Stimulated activated CD8-positive, alpha-beta memory T cell treated with anti-CD3 and anti-CD28 coated beads, Interleukin-7, amount 100 ng/mL, for 48 hours (primary cell): ENCODE data around the gene TUBGCP6.

Experiments
- DNase-seq, 2 donors: peaks; one replicate each; pipeline ENCODE4 v3.0.0-alpha.2; 2020; ENCODE audit warnings: low read depth in 1 of 2; ENCODE audit errors: extremely low read depth in 1 of 2

TUBGCP6 gene

GRCh38 chr22:50244420-50245213 lies at the start of gene TUBGCP6:
TUBGCP6 (minus strand) TSS chr22:50245023; CDS start chr22:50244459, 564 bp downstream.
- peak; percentile 87 to 89 for DNase-seq

- no peak for DNase-seq
These were observed 49.5 kb upstream of the TUBGCP6 start for GRCh38 chr22:50294319-50294656.

- DNase-seq: no peak
These were observed 48.9 kb upstream of the TUBGCP6 start for GRCh38 chr22:50293441-50294318.

- DNase-seq: no peak
These were observed 48.0 kb upstream of the TUBGCP6 start for GRCh38 chr22:50292643-50293440.

- no peak for DNase-seq
These were observed 45.3 kb upstream of the TUBGCP6 start for GRCh38 chr22:50289942-50290630.

- no peak for DNase-seq
These were observed 44.5 kb upstream of the TUBGCP6 start for GRCh38 chr22:50289151-50289941.

GRCh38 chr22:50287731-50288130 lies 42.9 kb upstream of the TUBGCP6 start:
- DNase-seq: no peak

GRCh38 chr22:50286701-50287318 lies 42.0 kb upstream of the TUBGCP6 start:
- no peak for DNase-seq

GRCh38 chr22:50286275-50286674 lies 41.5 kb upstream of the TUBGCP6 start:
- no peak for DNase-seq

GRCh38 chr22:50285568-50286229 lies 40.9 kb upstream of the TUBGCP6 start:
- no peak for DNase-seq

- no peak for DNase-seq
These were observed 39.7 kb upstream of the TUBGCP6 start for GRCh38 chr22:50284479-50284878.

GRCh38 chr22:50283821-50284220 lies 39.0 kb upstream of the TUBGCP6 start:
- no peak for DNase-seq

- DNase-seq: no peak
These were observed 37.7 kb upstream of the TUBGCP6 start for GRCh38 chr22:50282361-50283155.

GRCh38 chr22:50281957-50282356 lies 37.1 kb upstream of the TUBGCP6 start:
- DNase-seq: no peak

GRCh38 chr22:50281384-50281760 lies 36.5 kb upstream of the TUBGCP6 start:
- no peak for DNase-seq

GRCh38 chr22:50280708-50281383 lies 36.0 kb upstream of the TUBGCP6 start:
- no peak for DNase-seq

- no peak for DNase-seq
These were observed 35.3 kb upstream of the TUBGCP6 start for GRCh38 chr22:50280022-50280707.
